ENCODE results near the gene MXD3.
A peak's percentile ranks its signal among the peaks of the same experiment; 100 is the strongest.

Gene MXD3

DNA sequence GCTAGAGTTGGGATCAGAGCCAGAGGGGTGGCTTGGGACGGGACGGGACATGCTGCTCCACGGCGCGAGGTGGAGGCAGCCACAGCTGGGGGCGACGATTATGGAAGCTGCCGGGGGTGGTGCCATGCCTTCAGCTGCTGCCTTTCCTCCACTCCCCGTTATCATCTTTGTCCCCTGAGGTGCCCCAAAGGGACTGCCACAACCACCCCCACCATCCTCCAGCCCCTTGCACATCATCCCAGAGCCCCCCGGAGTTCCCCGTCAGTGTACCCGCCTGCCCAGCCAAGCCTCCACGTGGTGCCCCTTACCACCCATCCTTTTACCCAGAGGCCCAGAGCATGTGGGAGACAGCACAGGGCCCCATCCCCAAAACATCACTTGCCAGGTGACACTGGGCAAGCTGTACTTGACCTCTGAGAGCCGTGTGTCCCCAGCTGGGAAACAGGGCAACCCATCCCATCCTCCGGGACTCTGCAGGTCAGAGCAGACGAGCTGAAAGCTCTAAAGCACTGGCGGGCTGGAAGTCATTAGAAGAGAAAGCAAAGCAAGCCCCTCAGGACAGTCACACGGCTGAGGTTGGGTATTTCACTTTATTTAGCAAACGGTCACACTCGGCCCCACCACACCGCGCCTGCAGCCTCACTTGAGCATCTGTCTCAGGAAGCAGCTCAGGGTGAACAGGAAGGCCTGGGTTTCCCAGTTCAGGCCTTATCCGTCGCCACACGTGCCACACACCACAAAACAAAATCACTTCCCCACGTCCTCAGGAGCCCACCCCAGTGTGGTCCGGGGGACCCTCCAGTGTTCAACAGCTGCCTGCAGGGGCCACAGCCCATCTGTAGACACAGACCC, 19.5 kb upstream of the MXD3 start:
- H3K4me3 ChIP-seq: no peak overlapping the region
- DNase-seq: no peak
- intact Hi-C loops (cut with DNase I; ENCODE audit: low total_unique reads): no loop called here
- no peak overlapping the region for H3K27ac ChIP-seq
- no peaks in the 10 kb centered on the region for H3K9me3 ChIP-seq
- H3K4me1 ChIP-seq: peaks cover 0 to 4% (median 1%) of the 10 kb centered on the region in 4 donors
- TF ChIP-seq, protein P1, sequence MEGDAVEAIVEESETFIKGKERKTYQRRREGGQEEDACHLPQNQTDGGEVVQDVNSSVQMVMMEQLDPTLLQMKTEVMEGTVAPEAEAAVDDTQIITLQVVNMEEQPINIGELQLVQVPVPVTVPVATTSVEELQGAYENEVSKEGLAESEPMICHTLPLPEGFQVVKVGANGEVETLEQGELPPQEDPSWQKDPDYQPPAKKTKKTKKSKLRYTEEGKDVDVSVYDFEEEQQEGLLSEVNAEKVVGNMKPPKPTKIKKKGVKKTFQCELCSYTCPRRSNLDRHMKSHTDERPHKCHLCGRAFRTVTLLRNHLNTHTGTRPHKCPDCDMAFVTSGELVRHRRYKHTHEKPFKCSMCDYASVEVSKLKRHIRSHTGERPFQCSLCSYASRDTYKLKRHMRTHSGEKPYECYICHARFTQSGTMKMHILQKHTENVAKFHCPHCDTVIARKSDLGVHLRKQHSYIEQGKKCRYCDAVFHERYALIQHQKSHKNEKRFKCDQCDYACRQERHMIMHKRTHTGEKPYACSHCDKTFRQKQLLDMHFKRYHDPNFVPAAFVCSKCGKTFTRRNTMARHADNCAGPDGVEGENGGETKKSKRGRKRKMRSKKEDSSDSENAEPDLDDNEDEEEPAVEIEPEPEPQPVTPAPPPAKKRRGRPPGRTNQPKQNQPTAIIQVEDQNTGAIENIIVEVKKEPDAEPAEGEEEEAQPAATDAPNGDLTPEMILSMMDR (IDR thresholded peaks at IDR 0.05): no peak
- peaks cover 41 to 92% (median 61%) of the 10 kb centered on the region in 3 donors for H3K36me3 ChIP-seq
- H3K27me3 ChIP-seq: no peaks in the 10 kb centered on the region

DNA sequence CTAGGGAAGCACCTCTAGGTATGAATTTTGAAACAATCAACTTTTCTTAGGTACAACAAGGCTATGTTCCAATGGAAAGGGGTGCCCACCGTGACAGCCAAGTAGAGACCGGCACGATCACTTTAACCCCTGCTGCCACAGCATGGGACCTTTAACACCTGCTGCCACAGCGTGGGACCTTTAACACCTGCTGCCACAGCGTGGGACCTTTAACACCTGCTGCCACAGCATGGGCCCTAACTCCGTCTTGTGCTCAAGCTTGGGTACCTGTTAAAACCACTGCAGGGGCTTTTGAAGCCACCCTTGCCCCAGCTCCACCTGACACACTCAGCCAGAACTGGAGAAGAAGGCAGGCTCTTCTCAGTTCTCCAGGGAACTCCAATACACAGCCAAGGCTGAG, 18.2 kb upstream of the MXD3 start:
- H3K27ac ChIP-seq: no peak overlapping the region
- TF ChIP-seq, protein P1 (IDR thresholded peaks at IDR 0.05): no peak
- no peak for DNase-seq
- H3K4me1 ChIP-seq: peaks cover 0 to 4% (median 1%) of the 10 kb centered on the region in 4 donors
- intact Hi-C loops (cut with DNase I; ENCODE audit: low total_unique reads): no loop called here
- H3K4me3 ChIP-seq: no peak overlapping the region
- H3K36me3 ChIP-seq: peaks cover 31 to 78% (median 47%) of the 10 kb centered on the region in 3 donors
- no peaks in the 10 kb centered on the region for H3K27me3 ChIP-seq
- H3K9me3 ChIP-seq: no peaks in the 10 kb centered on the region

DNA sequence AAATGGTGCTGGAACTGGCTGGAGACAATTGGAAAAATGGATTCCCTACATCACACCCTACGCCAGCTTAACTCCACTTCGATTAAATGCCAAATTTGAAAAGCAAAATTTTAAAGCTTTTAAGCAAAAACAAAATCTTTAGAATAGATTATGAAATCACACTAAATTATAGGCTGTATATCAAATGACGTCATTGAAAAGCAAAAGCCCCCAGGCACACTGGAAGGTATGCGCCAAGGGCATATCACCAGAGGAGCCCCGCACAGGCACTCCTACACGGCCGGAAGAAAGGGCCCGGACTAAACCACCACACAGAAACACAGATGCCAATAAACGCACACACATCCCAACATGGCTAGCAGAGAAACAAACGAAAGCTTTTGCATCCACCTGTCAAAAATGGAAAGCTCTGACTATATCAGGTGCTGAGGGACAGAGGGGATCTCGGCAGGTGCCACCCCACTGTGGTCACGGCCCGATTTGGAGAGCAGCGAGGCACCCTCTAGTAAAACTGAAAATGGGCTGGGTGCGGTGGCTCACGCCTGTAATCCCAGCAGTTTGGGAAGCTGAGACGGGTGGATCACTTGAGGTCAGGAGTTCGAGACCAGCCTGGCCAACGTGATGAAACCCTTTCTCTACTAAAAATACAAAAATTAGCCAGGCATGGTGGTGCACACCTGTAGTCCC, 17.0 kb upstream of the MXD3 start:
- TF ChIP-seq, protein P1 (IDR thresholded peaks at IDR 0.05): no peak
- intact Hi-C loops (cut with DNase I; ENCODE audit: low total_unique reads): no loop called here
- H3K9me3 ChIP-seq: no peaks in the 10 kb centered on the region
- H3K27me3 ChIP-seq: no peaks in the 10 kb centered on the region
- no peak for DNase-seq
- H3K4me3 ChIP-seq: no peak overlapping the region
- H3K36me3 ChIP-seq: peaks cover 19 to 76% (median 35%) of the 10 kb centered on the region in 3 donors
- no peak overlapping the region for H3K27ac ChIP-seq
- peaks cover 0 to 4% (median under 1%) of the 10 kb centered on the region in 4 donors for H3K4me1 ChIP-seq

DNA sequence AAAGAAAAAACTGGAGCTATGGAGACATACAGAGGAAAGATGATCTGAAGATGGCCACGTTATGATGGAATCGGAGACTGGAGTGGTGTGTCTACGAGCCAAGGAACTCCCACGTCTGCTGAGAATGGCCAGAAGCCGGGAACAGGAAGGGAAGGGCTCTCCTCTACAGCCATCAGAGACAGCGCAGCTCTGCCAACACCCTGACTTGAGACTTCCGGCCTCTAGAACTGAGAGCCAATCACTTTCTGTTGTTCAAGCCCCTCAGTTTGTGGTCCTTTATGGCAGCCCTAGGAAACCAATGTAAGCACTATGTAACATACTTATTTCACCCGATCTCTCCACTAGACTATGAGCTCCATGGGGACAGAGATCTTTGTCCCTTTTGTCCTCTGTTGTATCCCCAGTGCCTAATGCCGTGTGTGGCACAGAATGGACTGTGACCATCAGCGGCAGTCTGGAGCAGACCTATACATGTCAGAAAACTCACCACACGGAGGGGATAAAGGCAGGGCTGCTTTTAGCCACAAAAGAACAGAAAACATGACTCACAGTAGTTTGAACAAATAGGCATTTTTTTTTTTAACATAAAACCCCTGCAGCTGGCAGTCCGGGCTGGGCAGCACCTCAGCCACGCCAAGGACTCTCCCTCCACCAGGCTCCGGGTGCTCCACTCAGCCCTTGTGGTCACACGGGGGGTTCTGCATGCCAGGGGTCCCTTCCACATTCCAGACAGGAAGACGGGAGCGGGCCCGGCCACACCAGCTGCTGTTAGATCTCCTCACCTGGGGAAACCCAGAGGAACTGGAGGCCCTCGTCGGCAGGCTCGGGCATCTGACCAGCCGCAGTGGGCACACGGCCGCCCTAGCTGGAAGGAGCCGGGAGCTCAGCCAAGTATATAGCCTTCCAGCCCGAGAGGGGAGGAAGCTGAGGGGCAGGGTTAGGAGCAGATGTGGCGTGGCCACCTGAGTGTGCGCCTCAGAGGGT, 16.1 kb upstream of the MXD3 start:
- Histone ChIP-seq H3K27ac (peak overlapping the region in 1 of 2 donors; percentile 24), H3K27me3 (no peaks in the 10 kb centered on the region), H3K4me1 (peaks cover 0 to 4% (median 0%) of the 10 kb centered on the region in 4 donors), H3K9me3 (no peaks in the 10 kb centered on the region), H3K36me3 (peaks cover 12 to 68% (median 27%) of the 10 kb centered on the region in 3 donors), H3K4me3 (no peak overlapping the region)
- intact Hi-C loops (cut with DNase I; ENCODE audit: low total_unique reads): no loop called here
- DNase-seq: peak in 1 of 2 donors; percentile 56
- TF ChIP-seq, protein P1 (IDR thresholded peaks at IDR 0.05): no peak

DNA sequence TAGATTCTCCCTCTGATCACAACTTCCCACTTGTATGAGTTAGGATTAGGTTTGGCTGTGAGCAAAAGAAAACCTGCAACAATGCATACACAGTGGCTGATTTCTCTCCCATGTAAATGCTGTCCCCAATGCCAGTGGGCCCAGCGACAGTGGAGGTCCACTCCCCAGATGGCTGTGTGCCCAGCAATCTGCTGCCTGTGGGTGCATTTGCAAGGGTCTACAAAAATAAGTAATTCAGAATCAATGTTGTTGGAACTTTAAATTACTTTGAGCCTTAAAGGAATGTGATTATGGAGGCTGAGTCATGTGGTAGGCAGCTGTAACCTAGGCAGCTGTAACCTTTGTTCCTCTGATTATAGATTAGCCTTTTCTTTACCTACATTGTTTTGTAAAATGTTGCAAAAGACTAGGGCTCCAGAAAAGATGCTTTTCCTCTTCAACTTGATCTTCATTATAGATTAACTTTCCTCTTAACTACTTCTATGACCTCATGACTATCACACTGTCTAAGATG, 14.2 kb upstream of the MXD3 start:
- intact Hi-C loops (cut with DNase I; ENCODE audit: low total_unique reads): no loop called here

More for the DNA sequence above, 14.2 kb upstream of the MXD3 start:
- Histone ChIP-seq H3K4me1 (peaks cover 0 to 4% (median 0%) of the 10 kb centered on the region in 4 donors), H3K36me3 (peaks cover 0 to 49% (median 9%) of the 10 kb centered on the region in 3 donors), H3K9me3 (no peaks in the 10 kb centered on the region), H3K27me3 (no peaks in the 10 kb centered on the region), H3K27ac (no peak overlapping the region), H3K4me3 (no peak overlapping the region)
- DNase-seq: no peak
- TF ChIP-seq, protein P1 (IDR thresholded peaks at IDR 0.05): no peak

Data from tibial artery (tissue), 4 donors.